H1 (cell line): Measurements from ENCODE around the gene RRBP1. TPM values are rescaled to one million over a fixed set of nuclear protein-coding genes. Genes with fewer than 3 reads are reported as not detected.

Experiments used
- CTCF ChIA-PET: fragments of 300-600 bp; sonication (Branson Sonifier 250); formaldehyde crosslinking; loops from one replicate; lab custom pipeline; 2021; ENCODE audit not compliant: partially characterized antibody; lab: Charles Lee
- POLR2A ChIA-PET: fragments of 300-600 bp; sonication (Branson Sonifier 250); formaldehyde crosslinking; loops from one replicate; lab custom pipeline; 2021; ENCODE audit warnings: inconsistent platforms; ENCODE audit not compliant: partially characterized antibody; lab: Charles Lee
- DNase-seq, 2 experiments: peaks; one replicate each; pipeline versions ENCODE4 v3.0.0 to v3.0.0-alpha.2; 2010 to 2022; ENCODE audit warnings: low spot score in 2 of 2, low read depth in 1 of 2, mixed read lengths in 1 of 2
- FAIRE-seq: peaks from 2 replicates; lab custom pipeline; 2011; peaks lifted over from hg19 to GRCh38; lab: Jason Lieb, UNC
- H2AFZ ChIP-seq: 2 replicates; pipeline ENCODE4 v1.8.1; 2012; ENCODE audit warnings: low read length, inconsistent platforms
- H2AK5ac ChIP-seq: 2 replicates; pipeline ENCODE4 v1.6.1; 2013; ENCODE audit warnings: low read depth, low read length
- H2BK120ac ChIP-seq: replicated peaks from 2 replicates; pipeline ENCODE3; 2013; ENCODE audit warnings: low read depth, low read length, inconsistent platforms
- H2BK12ac ChIP-seq: 2 replicates; pipeline ENCODE4 v1.6.1; 2013; ENCODE audit warnings: low read depth, low read length
- H2BK15ac ChIP-seq: 2 replicates; pipeline ENCODE4 v1.6.1; 2013; ENCODE audit warnings: low read length
- H2BK20ac ChIP-seq: 2 replicates; pipeline ENCODE4 v1.6.1; 2013; ENCODE audit warnings: low read length
- H2BK5ac ChIP-seq: 2 replicates; pipeline ENCODE4 v1.6.1; 2013; ENCODE audit warnings: low read depth, low read length
- H3K14ac ChIP-seq: 2 replicates; pipeline ENCODE4 v1.6.1; 2013; ENCODE audit warnings: inconsistent platforms; ENCODE audit not compliant: insufficient read length
- H3K18ac ChIP-seq: 2 replicates; pipeline ENCODE4 v1.6.1; 2013; ENCODE audit warnings: low read length; ENCODE audit errors: extremely low read depth
- H3K23ac ChIP-seq: 2 replicates; pipeline ENCODE4 v1.6.1; 2013; ENCODE audit warnings: inconsistent platforms; ENCODE audit not compliant: insufficient read length
- H3K23me2 ChIP-seq: 2 replicates; pipeline ENCODE4 v1.6.1; 2013; ENCODE audit warnings: low read depth, low read length
- H3K27ac ChIP-seq: 2 replicates; pipeline ENCODE4 v1.6.1; 2011; ENCODE audit warnings: low read depth, low read length, inconsistent platforms
- H3K27me3 ChIP-seq, 4 experiments: replicated peaks in 1 of 4; 1 replicate in 1 of 4; 2 replicates in 3 of 4; pipeline versions ENCODE4 v1.6.1 to v1.8.1; 2011 to 2013; ENCODE audit warnings: low read length in 3 of 4, mild to moderate bottlenecking in 3 of 4, inconsistent platforms in 2 of 4, mixed read lengths in 2 of 4, moderate library complexity in 1 of 4; ENCODE audit not compliant: control insufficient read depth in 3 of 4, insufficient read depth in 3 of 4; ENCODE audit errors: extremely low read depth in 1 of 4
- H3K36me3 ChIP-seq, 4 experiments: 2 replicates each; pipeline versions ENCODE4 v1.6.1 to v1.8.1; 2011 to 2013; ENCODE audit warnings: mild to moderate bottlenecking in 4 of 4, low read length in 3 of 4, moderate library complexity in 2 of 4, control low read depth in 1 of 4, inconsistent platforms in 1 of 4; ENCODE audit not compliant: insufficient read depth in 4 of 4, control insufficient read depth in 2 of 4
- H3K4ac ChIP-seq: replicated peaks from 2 replicates; pipeline ENCODE3; 2013; ENCODE audit warnings: low read length, low read depth, mixed read lengths, inconsistent platforms; ENCODE audit not compliant: insufficient read length
- H3K4me1 ChIP-seq, 4 experiments: replicated peaks in 1 of 4; 1 replicate in 1 of 4; 2 replicates in 3 of 4; pipeline versions ENCODE4 v1.6.1 to v1.8.1; 2011 to 2013; ENCODE audit warnings: low read length in 3 of 4, inconsistent platforms in 2 of 4, mixed read lengths in 1 of 4; ENCODE audit not compliant: insufficient read depth in 4 of 4, control insufficient read depth in 3 of 4
- H3K4me2 ChIP-seq, 2 experiments: 2 replicates each; pipeline versions ENCODE4 v1.6.1 to v1.8.1; 2011 to 2013; ENCODE audit warnings: low read depth in 2 of 2, low read length in 2 of 2, control low read depth in 1 of 2, inconsistent platforms in 1 of 2, mild to moderate bottlenecking in 1 of 2; ENCODE audit not compliant: insufficient read depth in 1 of 2
- H3K4me3 ChIP-seq, 4 experiments: fragments of 200-600, 300-600 bp in 1 of 4; sonication (generic), shearing (Covaris generic), sonication (Bioruptor Twin) in 1 of 4; 2 replicates each; pipeline versions ENCODE4 v1.5.1 to v1.8.1; 2011 to 2016; ENCODE audit warnings: low read length in 4 of 4, low read depth in 3 of 4, control low read depth in 2 of 4, inconsistent platforms in 2 of 4, mild to moderate bottlenecking in 2 of 4, mixed read lengths in 1 of 4, moderate library complexity in 1 of 4; ENCODE audit not compliant: insufficient read depth in 2 of 4; ENCODE audit errors: extremely low read depth in 1 of 4
- H3K56ac ChIP-seq: replicated peaks from 2 replicates; pipeline ENCODE3; 2013; ENCODE audit warnings: low read depth, mild to moderate bottlenecking, mixed read lengths, low read length, inconsistent platforms; ENCODE audit not compliant: insufficient read length
- H3K79me1 ChIP-seq: 2 replicates; pipeline ENCODE4 v1.6.1; 2013; ENCODE audit warnings: low read depth, low read length, control low read depth
- H3K79me2 ChIP-seq, 2 experiments: 2 replicates each; pipeline versions ENCODE4 v1.6.1 to v1.8.1; 2012 to 2013; ENCODE audit warnings: low read length in 2 of 2, mild to moderate bottlenecking in 2 of 2, inconsistent platforms in 1 of 2; ENCODE audit not compliant: insufficient read depth in 2 of 2, control insufficient read depth in 1 of 2
- H3K9ac ChIP-seq, 4 experiments: replicated peaks in 1 of 4; 1 replicate in 1 of 4; 2 replicates in 3 of 4; pipeline versions ENCODE4 v1.6.1 to v1.8.1; 2011 to 2013; ENCODE audit warnings: low read depth in 3 of 4, low read length in 3 of 4, control low read depth in 2 of 4, mild to moderate bottlenecking in 2 of 4, moderate library complexity in 2 of 4, inconsistent platforms in 1 of 4; ENCODE audit errors: extremely low read depth in 1 of 4
- H3K9me3 ChIP-seq, 2 experiments: 2 replicates each; pipeline versions ENCODE4 v1.6.1 to v1.8.1; 2012 to 2013; ENCODE audit warnings: mild to moderate bottlenecking in 2 of 2, moderate library complexity in 2 of 2, control low read depth in 1 of 2, inconsistent platforms in 1 of 2, low read depth in 1 of 2, low read length in 1 of 2, mixed read lengths in 1 of 2; ENCODE audit not compliant: insufficient read depth in 2 of 2
- H4K20me1 ChIP-seq, 2 experiments: replicated peaks in 1 of 2; 2 replicates each; pipeline versions ENCODE3 to v1.8.1; 2011 to 2013; ENCODE audit warnings: inconsistent platforms in 2 of 2, low read length in 2 of 2, mild to moderate bottlenecking in 1 of 2; ENCODE audit not compliant: insufficient read depth in 2 of 2, control insufficient read depth in 1 of 2
- H4K5ac ChIP-seq: 2 replicates; pipeline ENCODE4 v1.6.1; 2013; ENCODE audit warnings: low read length, low read depth, mixed read lengths, inconsistent platforms; ENCODE audit not compliant: insufficient read length
- H4K8ac ChIP-seq: 2 replicates; pipeline ENCODE4 v1.8.0; 2013; ENCODE audit warnings: mild to moderate bottlenecking, moderate library complexity, low read length, inconsistent platforms; ENCODE audit not compliant: insufficient read depth; ENCODE audit errors: extremely low read depth
- H4K91ac ChIP-seq: replicated peaks from 2 replicates; pipeline ENCODE3; 2013; ENCODE audit warnings: low read length, mixed read lengths, inconsistent platforms; ENCODE audit not compliant: insufficient read length
- CEBPB ChIP-seq: IDR thresholded peaks from 2 replicates; pipeline ENCODE4 v1.6.1; 2012; ENCODE audit warnings: low read depth, low read length
- FOSL1 ChIP-seq: IDR thresholded peaks from 2 replicates; pipeline ENCODE4 v1.6.1; 2011; ENCODE audit warnings: mild to moderate bottlenecking, low read depth, low read length, moderate library complexity; ENCODE audit not compliant: insufficient read depth
- KDM1A ChIP-seq: fragments of 200-600, 300-600 bp; sonication (generic); IDR thresholded peaks from 2 replicates; pipeline ENCODE4 v1.7.1; 2016; ENCODE audit warnings: mild to moderate bottlenecking, low read length, borderline replicate concordance
- NRF1 ChIP-seq: IDR thresholded peaks from 2 replicates; pipeline ENCODE4 v1.6.1; 2011; ENCODE audit warnings: mild to moderate bottlenecking, low read depth, low read length, improper control_type of control experiment
- POLR2A ChIP-seq, 2 experiments: IDR thresholded peaks; 1 replicate in 1 of 2; 2 replicates in 1 of 2; pipeline ENCODE4 v1.6.1; 2011; ENCODE audit warnings: low read depth in 2 of 2, low read length in 2 of 2, mild to moderate bottlenecking in 2 of 2; ENCODE audit errors: control extremely low read depth in 1 of 2
- RAD21 ChIP-seq, 2 experiments: IDR thresholded peaks in 1 of 2; conservative IDR thresholded peaks in 1 of 2; 2 replicates each; pipeline ENCODE4 v1.6.1; 2011; ENCODE audit warnings: low read depth in 2 of 2, low read length in 2 of 2, improper control_type of control experiment in 1 of 2, inconsistent platforms in 1 of 2, mild to moderate bottlenecking in 1 of 2, moderate library complexity in 1 of 2
- RBBP5 ChIP-seq: IDR thresholded peaks from 2 replicates; pipeline ENCODE4 v1.7.1; 2012; ENCODE audit warnings: low read depth, mild to moderate bottlenecking, inconsistent platforms, low read length, moderate library complexity, borderline replicate concordance
- SP1 ChIP-seq: IDR thresholded peaks from 2 replicates; pipeline ENCODE4 v1.6.1; 2011; ENCODE audit warnings: low read depth, low read length
- TBP ChIP-seq: IDR thresholded peaks from 2 replicates; pipeline ENCODE4 v1.6.1; 2011; ENCODE audit warnings: low read depth, low read length, improper control_type of control experiment
- TEAD4 ChIP-seq: IDR thresholded peaks from 2 replicates; pipeline ENCODE4 v1.6.1; 2012; ENCODE audit warnings: low read depth, low read length, inconsistent platforms, mixed read lengths
- USF2 ChIP-seq: IDR thresholded peaks from 2 replicates; pipeline ENCODE4 v1.6.1; 2011; ENCODE audit warnings: low read length, improper control_type of control experiment
- ZNF274 ChIP-seq: IDR thresholded peaks from 2 replicates; pipeline ENCODE4 v1.7.0; 2012; ENCODE audit warnings: low read length, borderline replicate concordance; ENCODE audit errors: extremely low read depth
- polyA plus RNA-seq, 7 experiments: library from polyadenylated mRNA; depleted of rRNA in 3 of 7; stranded (reverse) in 5 of 7; unstranded in 2 of 7; fragments of >200 nt in 5 of 7; fragments of 200-250 nt in 2 of 7; gene quantifications; 1 replicate in 5 of 7; 2 replicates in 1 of 7; 4 replicates in 1 of 7; pipeline versions ENCODE4 v1.2.1 to v1.2.3, GENCODE V29; 2011 to 2013; ENCODE audit warnings: missing spikeins in 2 of 7, mixed read lengths in 2 of 7
- total RNA-seq: library from RNA; stranded (reverse); fragmentation: NEBNext Ultra II Directional; extraction: Animal tissue kit (Norgen Biotek cat#: 25700); gene quantifications from 2 replicates; pipeline ENCODE4 v1.2.1, GENCODE V29; 2021

RRBP1 gene
- total and polyA plus RNA-seq, 2 of the 8 experiments (the other 6 are each of a cell fraction or from before 2014, with no cell fraction given), result 15.9 to 157 TPM

- H2AK5ac ChIP-seq, result no peak overlapping the region
- peaks cover 9 to 95% of the 10 kb centered on the region in 2 experiments for H3K79me2 ChIP-seq
- ChIA-PET POLR2A (interaction anchor here (0.5 to 3.2 kb wide), 10 partner anchors 9 to 37 kb away, joined by 3 to 18 read pairs (median 4); partner anchors contain the start of gene DSTN), CTCF (interaction anchor here (0.5 to 2.5 kb wide), 16 partner anchors 8 to 671 kb away, joined by 3 to 13 read pairs (median 4); partner anchors contain the start of gene DSTN)
- no peak overlapping the region for H3K14ac ChIP-seq
- H2BK15ac ChIP-seq, result no peak overlapping the region
- no peak overlapping the region for H3K9ac ChIP-seq
- H3K4me2 ChIP-seq, result peak overlapping the region in 1 of 2 experiments; percentile 29; a peak in 2 of 4 replicates
- no peak overlapping the region for H2AFZ ChIP-seq
- no peak overlapping the region for H2BK20ac ChIP-seq
- no peak overlapping the region for H3K23ac ChIP-seq
- no peaks in the 10 kb centered on the region for H3K27me3 ChIP-seq
- no peak overlapping the region for H4K91ac ChIP-seq
- H4K5ac ChIP-seq, result no peak overlapping the region
- FAIRE-seq, result no peak
- no peak overlapping the region; the same call in 1 of the 2 replicates for H2BK12ac ChIP-seq
- H3K23me2 ChIP-seq, result no peaks in the 10 kb centered on the region
- H3K4ac ChIP-seq, result no peak overlapping the region
- no peaks in the 10 kb centered on the region; a peak in 1 of 8 replicates for H3K36me3 ChIP-seq
- no peak overlapping the region for H4K8ac ChIP-seq
- H4K20me1 ChIP-seq, result peaks cover 0 to 10% of the 10 kb centered on the region in 2 experiments
- no peak overlapping the region for H3K56ac ChIP-seq
- H3K4me1 ChIP-seq, result peaks cover 0 to 18% (median 3%) of the 10 kb centered on the region in 4 experiments; a peak in 5 of 7 replicates
- peaks cover 17% of the 10 kb centered on the region for H3K79me1 ChIP-seq
- H2BK5ac ChIP-seq, result no peak overlapping the region
- no peak overlapping the region for H3K18ac ChIP-seq
- no peak overlapping the region for H3K4me3 ChIP-seq
- H3K9me3 ChIP-seq, result no peaks in the 10 kb centered on the region
- DNase-seq, result no peak
- H3K27ac ChIP-seq, result no peak overlapping the region
- H2BK120ac ChIP-seq, result no peak overlapping the region
- TF ChIP-seq POLR2A (IDR thresholded peaks at IDR 0.05; ENCODE audit: control extremely low read depth in 1 of 2, low read depth in 2 of 2, low read length in 2 of 2) (no peak), TBP (no peak), RBBP5 (no peak), FOSL1 (no peak), SP1 (peak; percentile 72; the same call in 1 of the 2 replicates), TEAD4 (peak; percentile 74), RAD21 (IDR thresholded peaks at IDR 0.05 in 1 of 2, conservative IDR thresholded peaks at IDR 0.05 in 1 of 2; ENCODE audit: low read depth in 2 of 2, low read length in 2 of 2) (no peak), KDM1A (no peak), CEBPB (no peak), USF2 (no peak), NRF1 (no peak), ZNF274 (no peak)
Measured at GRCh38 chr20:17594443-17594842, 87.6 kb downstream of the RRBP1 start.
